Left lung (tissue), 10 donors: ENCODE results near the gene TFDP1. TPM values are rescaled to one million over a fixed set of nuclear protein-coding genes. Genes with fewer than 3 reads are reported as not detected.
A peak's percentile ranks its signal among the peaks of the same experiment; 100 is the strongest.

Experiments used
- ATAC-seq: fragments of 200-7000 bp; cut with Tn5 transposase; one replicate; pipeline ENCODE4 v1.9.1; 2020; ENCODE audit warnings: moderate library complexity
- DNase-seq, 4 donors: peaks; one replicate each; pipeline ENCODE4 v3.0.0-alpha.2; 2013 to 2020
- H3K27ac ChIP-seq, 2 donors: fragments of 200-600 bp; sonication (generic) in 1 of 2; one replicate each; pipeline versions ENCODE4 v1.5.0 to v1.8.0; 2020 to 2021
- H3K27me3 ChIP-seq, 2 donors: fragments of 200-600 bp; sonication (generic) in 1 of 2; one replicate each; pipeline versions ENCODE4 v1.5.0 to v1.8.0; 2020 to 2021
- H3K36me3 ChIP-seq, 2 donors: fragments of 200-600 bp; sonication (generic) in 1 of 2; one replicate each; pipeline versions ENCODE4 v1.5.0 to v1.8.0; 2020 to 2021
- H3K4me1 ChIP-seq, 2 donors: fragments of 200-600 bp; one replicate each; pipeline ENCODE4 v1.8.0; 2021
- H3K4me3 ChIP-seq, 2 donors: fragments of 200-600 bp; sonication (generic) in 1 of 2; one replicate each; pipeline versions ENCODE4 v1.5.0 to v1.8.0; 2020 to 2021; ENCODE audit warnings: mild to moderate bottlenecking in 1 of 2
- H3K9me3 ChIP-seq, 2 donors: fragments of 200-600 bp; sonication (generic) in 1 of 2; one replicate each; pipeline versions ENCODE4 v1.5.0 to v1.8.0; 2020 to 2021
- intact Hi-C, 2 donors: fragments of 100-400 bp; cut with DNase I; formaldehyde crosslinking; loops; one replicate each; pipeline versions ENCODE4 v1.11.2 to v1.14.2; 2022
- polyA plus RNA-seq, 6 donors: library from polyadenylated mRNA; unstranded; fragments of 120-200 nt; gene quantifications; one replicate each; pipeline ENCODE4 v1.2.1, GENCODE V29; 2013; ENCODE audit not compliant: insufficient read length in 6 of 6
- total RNA-seq, 2 donors: library from RNA; stranded (reverse); fragmentation: NEBNext Ultra II Directional; extraction: Animal tissue kit (Norgen Biotek cat#: 25700); gene quantifications; one replicate each; pipeline ENCODE4 v1.2.1, GENCODE V29; 2021
- TF ChIP-seq, protein P1 (sequence below), 2 donors: fragments of 200-600 bp; sonication (generic) in 1 of 2; IDR thresholded peaks; one replicate each; pipeline versions ENCODE4 v1.5.0 to v1.8.0; 2021; ENCODE audit warnings: antibody characterized with exemption in 2 of 2
- donor health status: DM: no; HTN: yes; CAD: no.
- donor health status: DM: no; HTN: no; CAD: no.

Gene TFDP1
- total and polyA plus RNA-seq, 8 donors = 48.8 to 99.5 (median 81.7) TPM

DNA sequence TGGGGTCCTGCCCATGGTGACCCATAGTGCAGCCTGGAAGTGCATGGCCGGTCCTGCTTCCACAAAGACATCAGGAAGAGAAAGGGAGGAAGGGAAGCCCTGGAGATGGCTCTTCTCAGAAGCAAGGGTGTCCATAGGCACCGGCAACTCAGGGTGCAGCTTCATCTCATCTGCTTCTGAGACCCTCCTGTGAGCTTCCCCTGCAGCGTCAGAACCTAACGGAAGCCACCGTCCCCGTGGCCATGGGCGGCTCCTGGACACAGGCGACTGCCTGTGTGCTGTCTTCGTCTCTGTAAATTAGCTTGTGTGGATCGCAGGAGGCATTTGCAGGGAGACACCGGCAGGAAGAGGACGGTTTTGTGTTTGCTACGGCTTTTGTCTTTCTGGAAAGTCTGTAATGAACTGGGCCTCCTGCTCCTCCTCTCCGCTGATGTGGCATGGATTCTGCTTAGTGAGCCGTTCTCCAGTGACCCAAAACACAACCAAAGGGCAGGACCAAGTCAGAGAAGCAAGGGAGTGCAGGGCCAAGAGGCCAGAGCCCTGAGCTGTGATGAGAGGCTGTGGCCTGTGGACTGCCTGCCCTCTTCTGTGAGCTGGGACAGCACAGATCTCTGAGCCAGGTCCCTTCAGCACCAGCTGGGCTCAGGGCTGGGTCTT lies 70.9 kb downstream of the TFDP1 start:
- Histone ChIP-seq H3K9me3 (peaks cover 0 to 2% of the 10 kb centered on the region in 2 donors), H3K27ac (no peak overlapping the region), H3K36me3 (no peaks in the 10 kb centered on the region), H3K4me3 (no peak overlapping the region), H3K27me3 (no peaks in the 10 kb centered on the region), H3K4me1 (no peaks in the 10 kb centered on the region)
- TF ChIP-seq, protein P1, sequence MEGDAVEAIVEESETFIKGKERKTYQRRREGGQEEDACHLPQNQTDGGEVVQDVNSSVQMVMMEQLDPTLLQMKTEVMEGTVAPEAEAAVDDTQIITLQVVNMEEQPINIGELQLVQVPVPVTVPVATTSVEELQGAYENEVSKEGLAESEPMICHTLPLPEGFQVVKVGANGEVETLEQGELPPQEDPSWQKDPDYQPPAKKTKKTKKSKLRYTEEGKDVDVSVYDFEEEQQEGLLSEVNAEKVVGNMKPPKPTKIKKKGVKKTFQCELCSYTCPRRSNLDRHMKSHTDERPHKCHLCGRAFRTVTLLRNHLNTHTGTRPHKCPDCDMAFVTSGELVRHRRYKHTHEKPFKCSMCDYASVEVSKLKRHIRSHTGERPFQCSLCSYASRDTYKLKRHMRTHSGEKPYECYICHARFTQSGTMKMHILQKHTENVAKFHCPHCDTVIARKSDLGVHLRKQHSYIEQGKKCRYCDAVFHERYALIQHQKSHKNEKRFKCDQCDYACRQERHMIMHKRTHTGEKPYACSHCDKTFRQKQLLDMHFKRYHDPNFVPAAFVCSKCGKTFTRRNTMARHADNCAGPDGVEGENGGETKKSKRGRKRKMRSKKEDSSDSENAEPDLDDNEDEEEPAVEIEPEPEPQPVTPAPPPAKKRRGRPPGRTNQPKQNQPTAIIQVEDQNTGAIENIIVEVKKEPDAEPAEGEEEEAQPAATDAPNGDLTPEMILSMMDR (IDR thresholded peaks at IDR 0.05) = no peak
- ATAC-seq (no peak), DNase-seq (peak in 1 of 4 donors; percentile 19)
- intact Hi-C loops = no loop called here

DNA sequence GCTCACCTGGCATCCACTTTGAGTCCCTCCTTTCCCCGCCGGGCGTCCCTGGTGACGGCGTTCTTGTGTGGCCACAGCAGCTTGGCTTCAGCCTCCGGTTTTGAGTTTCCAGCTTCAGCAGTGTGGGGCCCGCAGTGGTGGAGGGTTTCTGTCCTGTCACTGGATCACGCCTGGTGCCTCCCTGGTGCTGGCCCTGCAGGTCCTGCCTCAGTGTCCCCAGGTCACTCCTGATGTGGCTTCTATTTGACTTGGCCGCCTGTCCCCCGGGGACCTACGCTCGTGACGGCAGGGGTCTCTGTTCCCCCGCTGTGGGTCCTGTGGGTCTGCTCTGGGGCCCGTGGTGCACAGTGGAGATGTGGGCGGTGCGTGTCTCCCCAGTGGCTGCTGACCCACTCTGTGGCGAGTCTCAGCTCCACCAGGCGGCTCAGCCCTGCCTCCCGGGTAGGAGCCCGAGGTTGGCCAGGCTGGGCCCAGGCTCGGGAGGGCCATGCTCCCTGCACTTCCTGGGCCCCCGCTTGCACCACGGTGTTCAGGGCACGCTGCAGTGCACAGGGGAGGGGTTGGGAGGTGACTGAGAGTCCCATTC lies 71.5 kb downstream of the TFDP1 start:
- intact Hi-C loops = no loop called here
- TF ChIP-seq, protein P1 (IDR thresholded peaks at IDR 0.05) = no peak
- Histone ChIP-seq H3K4me3 (no peak overlapping the region), H3K27me3 (no peaks in the 10 kb centered on the region), H3K27ac (no peak overlapping the region), H3K9me3 (peaks cover 0 to 8% of the 10 kb centered on the region in 2 donors), H3K4me1 (no peaks in the 10 kb centered on the region), H3K36me3 (no peaks in the 10 kb centered on the region)
- peak in 2 of 4 donors; percentile 18 to 69 for DNase-seq
- ATAC-seq = no peak

DNA sequence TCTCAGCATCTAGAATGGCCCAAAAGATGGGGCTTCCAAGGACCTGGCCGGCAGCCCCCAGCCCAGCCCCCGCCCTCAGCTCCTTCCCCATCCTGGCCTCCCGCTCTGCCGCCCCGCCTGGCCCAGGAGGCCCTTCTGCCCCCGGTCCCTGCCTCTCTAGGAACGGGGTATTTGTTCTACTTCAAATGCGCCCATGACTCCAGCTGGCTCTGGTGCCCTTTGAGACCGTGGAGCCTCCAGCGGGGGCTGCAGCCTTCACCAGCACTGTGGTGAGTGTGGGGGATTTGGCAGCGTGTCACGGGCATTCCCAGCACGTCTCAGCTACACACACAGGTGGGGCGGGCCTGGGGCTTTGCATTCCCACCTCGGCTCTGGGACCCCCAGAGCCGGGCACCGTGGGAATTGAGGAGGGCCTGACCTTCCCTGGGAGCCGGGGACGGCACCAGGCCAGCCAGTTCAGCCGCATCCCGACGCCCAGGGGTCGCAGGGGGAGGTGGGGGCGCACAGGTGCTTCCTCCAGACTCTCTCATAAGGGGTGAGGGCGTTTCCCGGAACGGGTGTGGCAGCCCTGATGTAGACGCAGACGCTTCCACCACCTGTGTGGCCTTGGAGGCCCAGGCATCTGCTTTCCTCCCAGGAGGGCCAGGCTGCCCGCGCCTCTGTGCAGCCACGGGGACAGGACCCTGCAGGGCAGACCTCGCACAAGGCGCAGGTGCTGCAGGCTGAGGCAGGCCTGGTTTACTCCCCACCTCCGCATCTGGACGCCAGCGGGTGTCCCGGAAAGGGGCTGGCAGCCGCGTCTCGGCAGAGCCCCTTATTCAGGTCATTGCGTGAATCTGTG lies 72.5 kb downstream of the TFDP1 start:
- H3K27me3 ChIP-seq = no peaks in the 10 kb centered on the region
- no peak for ATAC-seq
- H3K27ac ChIP-seq = no peak overlapping the region
- TF ChIP-seq, protein P1 (IDR thresholded peaks at IDR 0.05) = no peak
- no peaks in the 10 kb centered on the region for H3K4me1 ChIP-seq
- peak in 2 of 4 donors; percentile 26 to 62 for DNase-seq
- intact Hi-C loops = no loop called here
- H3K9me3 ChIP-seq = peaks cover 0 to 18% of the 10 kb centered on the region in 2 donors
- no peak overlapping the region for H3K4me3 ChIP-seq
- no peaks in the 10 kb centered on the region for H3K36me3 ChIP-seq

DNA sequence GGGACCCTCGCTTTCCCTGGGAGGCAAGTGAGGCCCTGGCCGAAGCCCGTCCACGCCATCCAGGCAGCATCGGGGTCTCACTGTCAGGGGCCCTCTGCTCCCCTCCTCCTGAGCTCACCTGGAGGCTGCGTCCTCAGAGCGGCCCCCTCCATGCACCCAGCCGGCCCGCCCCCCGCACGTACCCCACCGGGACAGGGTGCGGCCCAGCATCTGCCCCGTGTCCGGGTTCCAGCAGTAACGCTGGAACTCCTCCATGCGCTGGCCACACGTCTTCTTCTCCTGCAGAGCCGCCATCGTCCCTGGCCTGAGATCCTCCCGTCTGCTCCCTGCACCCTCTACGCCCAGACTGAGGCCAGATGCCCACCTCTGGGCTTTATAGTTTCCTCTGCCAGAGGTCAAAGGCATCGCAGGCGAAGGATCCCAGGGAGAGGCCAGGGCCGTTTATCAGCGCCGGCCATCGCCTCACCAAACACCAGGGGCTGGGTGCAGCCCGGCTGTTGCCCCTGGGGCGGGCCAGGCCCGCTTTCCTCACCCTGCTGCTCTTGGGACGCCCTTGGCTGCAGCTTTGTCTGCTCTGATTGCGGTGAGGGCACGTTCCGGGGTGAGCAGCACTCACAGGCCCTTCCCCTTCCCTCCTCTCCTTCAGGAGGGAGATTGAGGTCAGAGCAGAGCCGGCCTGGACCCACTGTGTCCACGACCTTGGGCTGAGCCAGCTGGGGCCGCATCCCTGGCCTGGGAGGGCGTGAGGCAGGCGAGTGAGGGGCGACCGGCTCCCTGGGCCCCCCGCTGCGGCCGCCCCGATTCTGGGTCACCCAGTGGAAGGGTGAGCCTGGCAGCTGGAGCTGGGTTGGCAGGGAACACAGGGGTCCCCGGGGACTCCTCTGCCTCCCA lies 73.5 kb downstream of the TFDP1 start, which contains the start of gene ATP4B:
TSS of gene ATP4B (minus strand) at position 348 of the 891 bp plus-strand sequence. CDS start at position 294, 54 bp downstream.
- Histone ChIP-seq H3K27me3 (no peaks in the 10 kb centered on the region), H3K9me3 (peaks cover 0 to 22% of the 10 kb centered on the region in 2 donors), H3K27ac (no peak within 1 kb of the TSS), H3K36me3 (no peaks in the 10 kb centered on the region), H3K4me1 (no peaks in the 10 kb centered on the region), H3K4me3 (no peak within 1 kb of the TSS)
- DNase-seq (peak in 2 of 4 donors; percentile 19 to 72), ATAC-seq (no peak)
- intact Hi-C loops = no loop called here
- TF ChIP-seq, protein P1 (IDR thresholded peaks at IDR 0.05) = no peak
